ENCODE measurements around the gene ALX4.

ALX4 gene

DNA sequence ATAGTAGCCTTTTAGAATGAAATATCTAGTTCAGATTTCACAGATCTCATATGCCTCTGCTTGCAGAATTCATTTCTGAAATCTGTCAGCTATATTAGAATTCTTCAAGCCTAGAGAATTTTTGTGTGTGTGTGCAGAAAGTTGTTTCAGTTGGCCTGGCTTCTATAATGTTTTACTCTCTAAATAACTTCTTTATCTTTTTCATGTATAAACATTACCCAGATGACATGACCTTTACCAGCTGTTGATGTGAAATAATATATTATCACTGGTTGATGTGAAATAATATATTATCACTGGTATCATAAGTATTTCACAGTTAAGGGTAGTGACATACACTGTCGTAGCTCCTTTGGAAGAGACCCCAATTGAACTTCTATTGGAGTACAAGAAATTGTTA is 72.8 kb downstream of the ALX4 start:
- no peak for DNase-seq

DNA sequence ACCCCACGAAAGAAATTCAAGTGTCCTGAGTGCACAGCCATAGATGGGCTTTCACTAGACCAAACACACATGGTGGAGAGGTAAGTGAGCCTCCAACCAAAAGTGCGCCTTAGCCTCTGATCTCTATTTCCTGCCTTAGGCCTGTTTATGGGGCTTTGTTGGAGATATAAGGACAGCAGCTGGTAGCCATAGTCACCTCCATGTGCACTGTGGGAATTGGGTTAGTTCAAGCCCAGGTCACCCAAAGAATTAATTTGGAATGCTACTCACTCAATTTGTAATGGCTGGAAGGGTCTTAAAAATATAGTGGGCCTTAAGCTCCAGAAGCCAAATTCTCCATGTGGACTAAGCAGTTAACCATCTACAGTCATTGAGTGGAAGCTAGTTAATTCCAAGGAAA is 73.6 kb downstream of the ALX4 start:
- DNase-seq, result no peak

GRCh38 chr11:44235765-44236201 is 74.2 kb downstream of the ALX4 start:
- DNase-seq, result no peak

GRCh38 chr11:44229624-44230023 is 80.3 kb downstream of the ALX4 start:
- no peak for DNase-seq

DNA sequence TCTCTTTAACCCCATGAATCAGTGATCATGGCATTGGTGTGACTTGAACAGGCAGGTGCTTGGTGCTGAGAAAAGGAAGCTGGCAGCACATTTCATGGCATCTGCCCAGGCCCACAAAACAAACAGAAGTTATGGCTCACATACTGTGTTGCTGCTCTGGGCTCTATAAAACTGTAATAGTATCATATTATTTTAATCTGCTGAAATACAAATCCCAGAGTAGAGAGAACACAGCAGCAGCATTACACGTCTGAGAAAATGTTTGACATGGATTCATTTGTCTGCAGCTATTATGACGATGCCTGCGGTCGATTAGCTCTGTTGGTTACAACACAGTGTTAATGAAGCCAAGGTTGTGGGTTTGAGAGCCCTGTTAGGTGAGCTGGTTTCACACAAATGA is 80.8 kb downstream of the ALX4 start:
- no peak for DNase-seq

DNA sequence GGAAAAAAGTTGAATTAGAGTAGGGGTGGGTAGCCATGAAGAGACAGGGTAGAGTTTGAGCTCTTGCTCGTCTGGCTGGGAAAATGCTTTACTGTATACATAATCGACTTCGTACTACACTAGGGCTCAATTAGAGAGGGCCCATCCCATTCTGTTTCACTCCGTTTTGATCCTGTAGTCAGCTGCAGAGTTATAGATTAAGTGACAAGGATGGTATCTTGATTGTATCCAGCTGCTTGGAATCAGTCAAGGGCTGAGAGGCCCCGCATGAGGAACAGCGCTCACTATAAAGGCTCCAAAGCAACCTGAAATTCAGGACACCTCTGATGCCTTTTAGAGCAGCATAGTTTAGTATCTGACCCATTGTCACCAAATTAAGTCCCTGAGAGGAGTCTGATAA is 81.6 kb downstream of the ALX4 start:
- DNase-seq, result no peak

DNA sequence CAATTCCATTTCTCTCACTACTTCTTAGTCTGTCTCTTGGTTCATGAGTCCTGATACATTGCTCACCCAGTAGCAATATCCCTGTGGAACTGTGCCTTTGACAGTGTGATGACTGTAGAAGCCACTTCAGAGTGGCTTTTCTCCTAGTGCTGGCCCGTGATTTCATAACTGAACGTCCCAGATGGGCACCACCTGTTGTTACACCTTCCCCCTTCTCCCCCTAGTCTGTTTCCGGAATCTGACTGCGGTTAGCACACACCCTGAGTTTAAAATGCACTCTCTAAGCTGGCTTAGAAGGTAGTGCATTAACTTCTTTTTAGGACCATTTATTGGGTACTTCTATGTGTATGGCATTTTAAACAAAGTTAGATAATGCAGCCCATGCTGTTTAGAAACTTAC is 83.0 kb downstream of the ALX4 start:
- DNase-seq, result no peak

- no peak for DNase-seq
These were observed 83.4 kb downstream of the ALX4 start for GRCh38 chr11:44226490-44226889.

- DNase-seq, result no peak
These were observed 85.0 kb downstream of the ALX4 start for GRCh38 chr11:44224867-44225501.

GRCh38 chr11:44223238-44223637 is 86.7 kb downstream of the ALX4 start:
- no peak for DNase-seq

DNA sequence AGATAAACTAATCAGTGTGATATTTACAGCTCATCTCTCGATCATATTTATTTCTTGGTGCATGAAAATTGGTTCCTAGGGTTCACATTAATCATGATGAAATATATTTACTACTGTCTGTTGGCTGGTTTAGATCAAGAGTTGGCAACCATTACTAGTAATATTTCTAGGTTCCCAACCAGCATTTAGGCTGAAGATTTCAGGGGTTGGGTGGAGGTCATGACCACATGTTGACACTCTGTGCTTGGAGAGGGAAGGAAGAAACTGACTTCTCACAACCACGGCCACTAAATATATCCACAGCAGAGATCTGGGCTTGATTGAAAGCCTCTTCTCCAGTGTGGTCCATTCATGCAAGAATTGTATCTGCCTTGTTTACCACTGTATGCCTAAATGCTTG is 87.9 kb downstream of the ALX4 start:
- no peak for DNase-seq

GRCh38 chr11:44221456-44221855 is 88.5 kb downstream of the ALX4 start:
- no peak for DNase-seq

DNA sequence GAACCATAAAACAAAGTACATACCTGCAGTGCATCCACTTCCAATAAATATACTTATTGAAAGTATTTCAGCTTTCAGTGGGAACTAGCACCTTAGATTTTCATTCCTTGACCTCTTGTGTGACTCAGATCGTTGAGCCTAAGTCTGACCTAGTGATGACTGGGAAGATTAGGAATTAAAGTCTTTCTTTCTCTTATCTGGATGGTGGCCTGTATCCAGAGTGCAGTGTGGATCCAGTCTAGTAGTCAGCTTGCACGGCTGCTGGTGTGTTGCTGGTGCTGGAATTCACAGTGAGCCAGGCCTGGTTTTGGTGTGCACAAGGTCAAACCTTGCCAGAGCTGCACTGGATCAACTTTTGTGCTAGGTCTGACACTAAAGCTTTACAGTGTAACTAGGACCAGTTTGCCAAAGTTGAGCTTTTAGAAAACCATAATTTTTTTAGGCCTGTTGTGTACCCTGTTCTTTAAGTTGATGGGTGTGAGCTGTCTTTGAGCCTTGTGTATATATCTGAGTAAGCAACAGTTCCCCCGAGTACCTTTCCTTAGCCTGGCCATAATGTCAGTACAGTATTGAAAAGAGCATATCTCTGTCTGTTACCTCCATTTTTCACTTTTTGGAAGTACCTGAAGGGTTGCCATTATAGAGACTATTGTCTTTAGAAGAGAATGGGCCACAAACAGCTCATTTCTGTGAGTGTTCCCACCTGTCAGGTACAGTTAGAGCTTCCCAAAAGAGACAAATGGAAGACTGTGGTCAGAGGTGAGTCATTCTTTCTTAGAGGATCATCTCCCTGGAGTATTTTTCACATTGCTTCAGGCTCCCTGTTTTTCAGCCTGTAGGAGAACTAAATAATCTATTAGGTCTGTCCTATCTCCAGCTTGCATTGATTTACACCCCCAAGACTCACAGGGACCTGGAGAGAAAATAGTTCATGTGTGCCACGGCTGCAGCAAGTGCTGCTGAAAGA is 89.8 kb downstream of the ALX4 start:
- no peak for DNase-seq

GRCh38 chr11:44217432-44217831 is 92.5 kb downstream of the ALX4 start:
- no peak for DNase-seq

DNA sequence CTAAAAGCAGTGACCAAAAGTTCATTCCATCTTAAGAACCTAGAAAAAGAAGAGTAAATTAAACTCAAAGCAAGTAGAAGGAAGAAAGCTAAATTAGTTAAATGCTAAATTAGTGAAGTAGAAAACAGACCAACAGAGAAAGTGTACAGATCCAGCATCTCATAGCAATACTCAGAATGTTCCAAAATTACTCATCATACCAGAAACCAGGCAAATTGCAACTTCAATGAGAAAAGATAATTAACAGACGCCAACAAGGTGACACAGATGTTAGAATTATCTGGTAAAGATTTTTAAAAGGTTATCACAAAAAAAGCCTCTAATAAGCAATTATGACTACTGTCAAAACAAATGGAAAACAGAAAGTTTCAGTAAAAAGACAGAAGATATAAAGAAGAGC is 96.8 kb downstream of the ALX4 start:
- DNase-seq, result no peak

GRCh38 chr11:44212128-44212527 is 97.8 kb downstream of the ALX4 start:
- DNase-seq, result no peak

Data from stimulated activated CD4-positive, alpha-beta T cell treated with anti-CD3 and anti-CD28 coated beads, Interleukin-2, amount 100 ng/mL, for 48 hours (primary cell).